NCI-H345 treated with DMSO at 0.1 percent for 48 hours (cell line): Measurements from ENCODE around the gene ARVCF.

ENCODE experiments used
- DNase-seq: peaks from one replicate; lab custom pipeline; 2025; ENCODE audit not compliant: unreplicated experiment; lab: John Stamatoyannopoulos, UW

Gene ARVCF

DNA sequence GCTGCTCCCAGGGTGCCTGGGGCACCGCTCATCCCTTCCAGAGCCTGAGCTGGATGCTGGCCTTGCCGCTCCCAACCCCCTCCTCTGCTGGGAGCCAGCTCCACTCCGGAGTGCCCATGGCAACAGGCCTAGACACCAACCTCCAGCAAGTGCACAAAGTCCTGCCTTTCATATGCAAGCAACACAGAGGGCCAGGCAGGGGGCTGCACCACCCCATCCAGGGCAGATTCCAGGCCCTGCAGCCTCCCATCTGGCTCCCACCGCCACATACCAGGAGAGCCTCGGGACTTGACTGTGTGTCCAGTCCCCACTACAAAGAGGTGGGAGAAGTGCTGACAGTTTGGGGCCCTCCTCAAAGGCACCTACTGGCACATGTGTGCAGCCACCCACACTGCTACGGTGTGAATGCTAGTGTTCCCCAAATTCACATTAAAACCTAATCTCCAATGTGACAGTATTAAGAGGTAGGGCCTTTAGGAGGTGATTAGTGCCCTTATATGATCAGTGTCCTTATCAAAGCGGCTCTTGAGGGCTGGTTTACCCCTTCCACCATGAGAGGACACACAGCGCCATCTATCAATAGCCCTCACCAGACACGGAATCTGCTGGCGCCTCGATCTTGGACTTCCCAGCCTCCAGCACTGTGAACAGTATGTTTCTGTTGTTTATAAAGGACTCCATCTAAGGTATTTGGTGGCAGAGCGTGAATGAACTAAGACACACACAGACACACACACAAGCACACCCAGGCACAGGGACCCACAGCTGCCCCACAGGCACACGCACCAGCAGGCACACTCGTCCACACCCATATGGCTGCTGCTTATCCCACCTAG lies 16.2 kb downstream of the ARVCF start:
- DNase-seq: no peak

DNA sequence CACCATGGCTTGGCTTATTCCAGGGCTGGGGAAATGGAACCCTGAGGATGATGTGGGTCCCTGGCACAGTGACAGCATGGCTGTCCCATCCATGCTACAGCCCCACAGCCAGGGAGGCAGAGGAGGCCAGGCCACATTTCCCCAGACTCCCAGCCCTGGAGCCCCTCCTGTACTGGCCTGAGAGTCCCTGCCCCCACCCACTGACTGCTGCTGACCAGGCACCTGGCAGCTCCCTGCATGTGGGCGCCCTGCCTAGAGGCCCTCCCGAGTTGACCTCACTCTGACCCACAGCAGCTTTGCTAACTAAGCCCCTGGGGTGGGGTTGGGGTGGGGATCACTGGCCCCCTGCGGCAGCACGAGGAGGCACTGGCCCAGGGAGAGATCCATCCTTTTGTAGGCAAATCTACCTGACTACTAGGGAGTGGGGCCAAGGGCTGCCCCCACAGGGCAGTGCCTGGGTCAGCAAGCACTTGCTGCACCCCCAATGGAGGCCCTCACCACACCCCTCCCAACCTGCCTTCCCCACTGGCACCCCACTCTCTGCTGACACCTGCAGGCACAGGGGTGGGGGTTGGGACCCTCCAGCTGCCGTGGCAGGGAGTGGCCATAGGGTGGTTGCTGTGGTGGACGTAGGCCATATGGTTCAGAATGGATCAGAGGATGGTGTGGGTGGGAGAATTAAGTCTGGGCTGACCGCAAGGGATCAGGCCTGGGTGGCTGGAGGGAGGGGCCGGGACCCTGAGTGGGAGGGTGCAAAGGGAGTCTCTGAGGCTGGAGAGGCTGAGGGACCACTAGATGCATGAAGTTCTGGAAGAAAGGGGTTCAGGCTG lies 17.4 kb downstream of the ARVCF start:
- no peak for DNase-seq

DNA sequence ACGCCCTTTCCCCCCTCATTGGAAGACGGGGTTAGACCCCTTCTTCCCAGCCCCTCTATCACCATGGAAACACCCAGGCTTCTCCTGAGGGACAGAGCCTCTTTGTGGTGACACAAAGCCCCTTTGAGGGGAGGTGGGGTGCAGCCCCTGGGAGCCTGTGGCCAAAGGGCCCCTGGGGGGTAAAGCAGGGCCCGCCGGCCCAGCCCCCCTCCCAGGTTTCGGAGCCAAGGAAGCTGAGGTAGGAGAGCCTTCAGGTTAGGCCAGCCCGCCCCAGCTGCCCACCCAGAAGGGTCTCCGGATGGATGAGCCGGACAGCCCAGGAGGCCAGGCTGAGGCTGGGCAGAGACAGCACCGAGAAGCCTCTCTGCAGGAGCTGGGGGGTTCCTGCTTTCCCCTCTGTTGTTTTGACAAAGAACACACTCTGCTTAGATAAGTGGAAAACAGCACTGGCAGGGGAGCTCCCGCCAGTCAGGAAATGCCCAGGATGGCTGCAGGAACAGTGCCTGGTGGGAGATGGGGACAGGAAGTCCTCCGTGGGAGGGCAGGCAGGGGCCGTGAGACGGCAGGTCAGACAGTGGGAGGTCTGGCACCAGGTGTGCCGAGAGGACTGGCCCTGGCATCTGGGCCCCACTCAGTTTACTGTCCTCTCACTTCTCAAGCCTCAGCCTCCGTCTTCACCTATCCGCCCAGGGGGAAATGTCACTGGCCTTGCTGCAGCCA lies 18.2 kb downstream of the ARVCF start:
- DNase-seq: no peak

DNA sequence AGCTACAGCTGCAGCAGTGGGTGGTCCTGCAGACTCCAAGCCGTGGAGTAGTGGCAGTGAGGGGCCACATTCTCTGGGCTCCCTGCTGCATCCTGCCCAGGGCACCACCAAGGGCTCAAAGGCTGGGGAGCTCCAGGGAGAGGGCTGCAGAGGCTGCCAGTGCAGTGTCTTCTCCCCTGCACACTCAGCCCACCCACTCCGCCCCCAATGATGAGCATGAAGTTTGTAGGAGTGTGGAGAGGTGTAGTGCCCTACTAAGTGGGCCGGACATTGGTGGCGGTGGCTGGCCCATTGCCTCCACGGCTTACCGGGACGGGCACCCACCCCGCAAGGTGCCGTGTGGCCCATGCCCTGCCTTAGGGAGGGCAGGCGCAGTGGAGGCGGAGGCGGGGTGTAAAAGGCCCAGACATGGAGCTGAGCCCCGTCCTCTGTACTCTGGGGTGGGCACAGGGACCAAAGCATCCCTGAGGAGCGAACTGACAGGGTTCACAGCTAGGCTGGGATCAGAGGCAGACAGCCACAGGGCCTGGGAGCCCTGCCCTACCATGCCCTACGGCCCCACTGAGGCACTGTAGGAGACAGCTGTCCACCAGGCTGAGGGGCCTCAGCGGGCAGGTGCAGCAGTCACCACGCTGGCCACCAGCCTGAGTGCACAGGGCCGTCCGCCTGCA lies 18.9 kb downstream of the ARVCF start:
- no peak for DNase-seq

DNA sequence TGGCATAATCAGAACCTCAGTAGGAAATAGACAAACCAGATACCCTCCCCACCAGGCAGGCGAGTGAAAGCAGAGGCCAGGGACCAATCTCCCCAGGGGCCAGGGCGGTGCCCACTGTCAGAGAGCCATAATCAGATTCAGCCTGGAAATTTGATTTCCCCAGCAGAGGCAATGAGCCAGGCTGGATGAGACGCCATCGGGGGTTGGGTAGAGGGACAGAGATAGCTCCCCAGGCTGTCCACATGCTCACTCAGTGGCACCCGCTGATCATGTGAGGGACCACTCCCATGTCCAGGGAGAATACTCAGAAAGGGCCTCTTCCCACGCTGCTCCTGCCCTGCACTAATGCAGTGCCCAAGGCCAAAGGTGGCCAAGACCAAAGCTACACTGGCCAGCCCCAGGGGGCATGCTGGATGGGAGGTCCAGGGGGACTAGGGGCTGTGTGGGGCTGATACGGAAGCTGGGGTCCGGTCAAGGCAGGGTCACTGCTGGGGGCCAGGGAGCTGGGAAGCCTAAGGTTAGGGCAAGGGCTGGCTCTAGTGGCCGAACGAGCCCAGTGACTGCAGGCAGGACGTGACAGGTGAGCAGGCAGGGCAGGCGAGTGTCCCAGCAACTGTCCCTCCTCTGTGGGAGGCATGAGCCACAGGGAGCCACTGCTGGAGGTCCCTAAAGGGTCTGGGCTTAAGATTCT lies 19.8 kb downstream of the ARVCF start:
- no peak for DNase-seq

DNA sequence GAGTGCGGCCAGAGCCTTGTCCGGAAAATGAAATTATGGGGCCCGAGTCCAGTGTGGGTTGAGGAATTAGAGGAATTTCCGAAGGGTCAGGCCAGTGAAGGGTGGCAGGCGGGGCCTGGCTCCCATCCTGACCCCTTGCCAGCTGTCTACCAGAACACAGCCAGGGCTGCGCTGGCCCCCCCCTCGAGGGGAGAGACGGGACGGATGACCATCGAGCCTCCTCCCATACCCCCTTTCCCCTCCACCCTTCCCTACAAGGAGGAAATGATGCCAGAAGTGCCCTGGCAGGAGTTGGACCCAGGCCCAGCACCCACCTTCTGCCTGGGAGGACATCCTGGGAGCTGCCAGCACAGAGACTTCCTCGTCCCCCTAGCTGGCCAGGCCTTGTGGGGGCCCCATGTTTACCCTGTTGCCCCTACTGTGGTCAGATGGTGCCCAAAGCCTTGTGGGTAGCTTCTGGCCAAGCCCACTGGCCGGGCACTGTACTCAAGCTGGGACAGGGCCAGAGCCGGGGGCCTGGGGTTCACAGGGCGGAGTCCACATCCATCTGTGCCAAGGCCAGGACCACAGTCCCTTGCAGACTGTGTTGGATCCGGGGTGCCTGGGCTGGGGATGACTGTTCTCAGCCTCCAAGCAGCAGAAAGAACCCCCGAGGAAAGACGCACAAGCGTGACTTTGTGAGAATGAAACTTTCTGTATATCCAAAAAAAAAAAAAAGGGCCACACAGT lies 20.8 kb downstream of the ARVCF start:
- no peak for DNase-seq

DNA sequence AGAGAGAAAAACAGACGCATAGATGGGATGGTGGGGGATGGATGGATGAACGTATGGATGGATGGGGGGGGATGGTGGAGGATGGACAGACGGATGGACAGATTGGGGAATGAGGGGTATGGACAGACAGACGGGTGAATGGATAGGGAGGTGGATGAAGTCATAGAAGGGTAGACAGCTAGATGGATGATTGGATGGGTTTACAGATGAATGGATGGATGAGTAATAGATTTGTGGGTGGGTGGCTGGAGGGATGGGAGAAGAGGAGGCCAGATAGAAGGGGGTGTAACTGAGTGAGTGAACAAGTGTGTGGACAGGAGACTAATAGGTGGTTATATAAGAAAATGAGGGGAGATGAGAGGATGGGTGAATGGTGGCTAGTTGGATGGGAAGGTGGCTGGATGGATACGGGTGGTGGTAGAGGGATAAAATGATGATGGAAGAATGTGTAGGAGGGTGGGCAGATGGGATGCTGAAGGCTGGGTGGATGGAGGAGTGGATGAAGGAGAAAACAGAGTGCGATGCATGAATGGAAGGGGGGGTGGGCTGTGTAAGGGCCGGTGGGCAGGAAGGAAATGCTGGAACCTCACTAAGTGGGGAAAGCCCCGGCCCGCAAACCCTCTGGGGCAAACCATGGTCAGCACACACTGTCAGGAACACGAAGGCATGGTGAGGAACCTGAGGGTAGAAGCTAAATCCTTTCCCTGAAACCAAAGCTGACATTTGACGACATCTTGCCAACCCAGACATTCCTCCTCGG lies 21.6 kb downstream of the ARVCF start:
- no peak for DNase-seq

DNA sequence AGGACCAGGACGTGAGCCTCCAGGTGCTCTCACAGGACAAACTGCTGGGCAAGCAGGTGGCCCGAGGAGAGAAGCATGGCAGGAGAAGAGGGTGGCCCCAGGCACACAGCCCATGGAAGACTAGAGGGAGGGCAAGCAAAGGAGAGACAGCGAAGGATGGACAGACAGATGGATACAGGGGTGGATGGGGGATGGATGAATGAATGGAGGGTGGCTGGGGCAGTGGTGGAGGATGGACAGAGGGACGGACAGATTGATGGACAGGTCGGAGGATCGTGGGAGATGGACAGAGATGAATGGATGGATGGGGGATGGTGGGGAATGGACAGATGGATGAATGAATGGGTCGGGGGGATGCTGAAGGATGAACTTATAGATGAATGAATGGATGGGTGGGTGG lies 22.7 kb downstream of the ARVCF start:
- DNase-seq: no peak

DNA sequence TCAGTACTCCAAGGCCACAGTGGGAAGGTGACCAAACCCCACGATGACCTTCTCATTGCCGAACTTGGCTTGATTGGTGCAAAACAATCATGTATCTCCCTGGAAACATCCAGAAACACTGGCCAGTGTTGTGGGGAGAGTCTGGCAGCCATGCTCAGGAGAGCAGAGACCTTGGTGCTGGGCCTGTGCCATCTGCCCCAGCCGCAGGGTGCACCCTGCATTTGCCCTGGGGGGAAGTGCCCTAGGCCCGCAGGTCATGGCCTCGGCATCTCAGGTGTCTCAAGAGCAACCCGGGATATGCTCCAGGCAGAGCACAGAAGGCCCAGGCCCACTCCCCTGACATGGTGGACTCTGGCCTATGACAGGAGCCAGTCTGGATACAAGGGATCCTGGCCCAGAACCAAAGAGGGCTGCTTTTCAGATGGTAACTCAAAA lies 23.7 kb downstream of the ARVCF start:
- no peak for DNase-seq

DNA sequence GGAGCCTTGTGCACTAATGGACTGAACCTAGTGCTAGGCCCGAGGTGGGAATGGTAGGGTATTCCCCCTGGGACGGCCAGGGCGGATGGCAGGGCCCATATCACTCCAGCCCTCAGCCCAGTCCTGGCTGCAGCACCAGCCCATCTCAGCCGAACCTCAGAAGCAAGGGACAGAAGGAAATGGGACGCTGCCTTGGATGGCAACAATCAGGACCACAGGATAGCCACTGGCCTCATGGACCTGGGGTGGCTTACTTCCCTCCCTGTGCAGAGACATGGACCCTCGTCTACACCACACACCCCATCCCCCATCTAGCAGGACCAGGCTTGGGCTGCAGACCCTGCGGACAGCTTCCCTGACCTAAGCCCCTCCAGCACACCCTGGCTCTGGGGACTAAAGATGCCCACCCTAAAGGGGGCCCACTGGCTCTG lies 24.1 kb downstream of the ARVCF start:
- DNase-seq: no peak

DNA sequence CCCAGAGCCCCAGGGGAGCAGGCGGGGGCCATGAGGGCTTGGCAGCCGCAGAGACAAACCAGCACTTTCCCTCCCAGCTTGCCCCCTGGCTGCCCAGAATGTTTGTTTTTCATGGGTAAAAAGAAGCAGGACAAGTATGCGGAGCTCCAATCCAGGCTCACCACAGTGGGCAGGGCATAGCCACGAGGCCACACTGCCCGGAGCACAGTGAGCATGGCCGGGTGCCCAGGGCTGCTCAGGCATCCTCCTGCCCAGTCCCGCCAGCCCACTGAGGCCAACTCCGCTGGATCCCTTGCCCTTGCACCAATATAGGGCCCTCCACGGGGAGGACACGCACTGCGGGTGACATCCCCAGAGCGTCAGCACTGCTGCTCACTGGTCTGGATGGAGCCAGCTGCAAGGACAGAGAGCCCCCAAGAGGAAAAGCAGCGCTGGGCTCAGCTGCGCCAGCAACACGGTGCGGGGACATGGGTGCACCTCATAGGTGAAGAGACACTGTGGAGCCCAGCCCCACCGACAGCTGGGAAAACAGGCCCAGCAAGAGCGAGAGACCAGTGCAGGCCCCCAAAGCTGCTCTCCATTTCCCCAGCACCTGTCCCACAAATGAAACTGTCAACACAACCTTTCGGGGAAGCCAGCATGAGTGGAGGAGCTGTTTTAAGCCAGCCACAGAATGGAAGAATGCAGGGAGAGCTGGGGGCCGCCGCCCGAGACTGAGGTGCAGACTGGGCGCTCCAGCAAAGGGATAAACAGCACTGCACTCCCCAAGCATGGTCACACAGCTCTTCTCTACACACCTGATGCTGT lies 24.8 kb downstream of the ARVCF start:
- DNase-seq: no peak

DNA sequence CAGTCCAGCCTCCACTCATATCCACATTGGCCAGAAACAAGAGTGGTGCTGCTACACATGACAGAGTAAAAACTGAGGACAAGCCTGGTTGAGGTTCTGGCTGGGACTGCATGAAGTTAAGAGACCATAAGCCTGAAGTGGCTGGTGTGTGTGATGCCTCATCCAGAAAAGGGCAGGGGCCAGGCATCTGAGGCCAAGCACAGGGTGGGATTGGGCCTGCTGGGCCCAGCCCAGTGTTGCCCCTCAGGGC lies 25.3 kb downstream of the ARVCF start:
- no peak for DNase-seq

DNA sequence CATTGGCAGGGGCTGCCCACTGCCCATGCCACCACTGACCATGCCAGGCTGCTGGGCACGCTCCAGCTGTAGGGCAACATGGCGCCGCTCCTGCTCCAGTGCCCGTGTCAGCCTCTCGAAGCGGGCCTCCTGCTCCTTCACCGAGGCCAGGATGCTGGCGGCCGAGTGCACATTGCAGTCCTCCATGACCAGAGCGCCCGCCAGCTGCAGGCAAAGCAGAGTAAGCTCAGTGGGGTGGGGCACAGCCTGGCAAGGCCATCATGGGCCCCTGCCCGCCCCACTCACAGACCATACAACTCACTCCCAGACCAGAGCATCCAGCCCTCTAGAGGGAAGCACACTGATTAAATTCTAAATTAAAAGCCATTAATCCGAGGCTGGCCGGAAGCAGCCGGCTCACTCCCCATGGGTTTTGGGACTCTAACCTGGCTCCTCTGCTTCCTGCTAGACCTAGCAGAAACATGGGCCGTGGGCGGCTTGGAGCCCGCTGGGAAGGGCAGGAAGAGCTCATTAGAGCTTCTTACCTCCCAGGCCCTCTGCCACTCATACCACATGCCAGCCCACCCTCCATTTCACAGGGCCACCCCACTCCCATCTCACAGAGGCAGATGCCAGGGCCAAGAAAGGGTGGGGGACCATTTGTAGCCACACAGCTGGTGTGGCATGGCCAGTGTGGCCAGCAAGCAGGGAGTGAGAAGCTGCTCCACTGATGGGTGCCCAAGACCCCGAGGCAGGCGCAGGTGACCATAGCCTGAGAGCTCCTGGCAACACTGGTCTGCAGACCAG lies 25.8 kb downstream of the ARVCF start:
- DNase-seq: no peak

DNA sequence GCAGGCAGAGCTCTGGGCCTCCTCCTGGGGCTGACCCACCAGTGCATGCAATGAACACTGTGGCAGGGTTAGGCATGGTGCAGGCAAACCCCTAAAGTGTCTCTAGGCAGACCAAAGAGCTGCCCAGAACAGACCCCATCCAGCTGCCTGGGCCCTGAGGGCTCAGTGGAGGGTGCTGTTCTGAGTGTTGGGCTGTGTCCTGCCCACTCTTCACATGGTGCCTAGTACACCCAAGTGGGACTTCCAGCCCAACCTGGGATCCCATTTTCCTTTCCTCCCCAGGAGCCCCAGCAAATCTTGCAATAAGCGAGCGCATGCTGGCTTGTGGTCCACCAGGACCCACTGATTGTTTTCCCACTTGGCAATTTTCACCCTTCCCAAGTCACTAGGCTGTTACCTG lies 26.4 kb downstream of the ARVCF start:
- DNase-seq: no peak

DNA sequence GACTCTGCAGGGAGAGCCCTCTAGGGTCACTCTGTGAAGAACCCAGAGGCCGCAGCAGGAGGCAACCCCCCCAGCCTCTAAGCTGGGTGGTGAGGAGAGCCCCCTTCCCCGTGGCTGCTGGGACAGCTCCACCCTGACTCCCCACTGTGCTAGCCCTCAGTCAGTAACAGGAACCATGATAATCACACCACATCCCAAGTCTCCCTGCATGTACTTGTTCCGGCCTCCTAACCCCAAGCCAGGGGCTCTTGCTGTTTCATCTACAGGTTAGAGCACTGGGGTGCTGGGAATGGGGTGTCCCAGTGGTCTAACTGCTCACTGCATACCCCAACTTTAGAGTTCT lies 26.9 kb downstream of the ARVCF start:
- DNase-seq: no peak

DNA sequence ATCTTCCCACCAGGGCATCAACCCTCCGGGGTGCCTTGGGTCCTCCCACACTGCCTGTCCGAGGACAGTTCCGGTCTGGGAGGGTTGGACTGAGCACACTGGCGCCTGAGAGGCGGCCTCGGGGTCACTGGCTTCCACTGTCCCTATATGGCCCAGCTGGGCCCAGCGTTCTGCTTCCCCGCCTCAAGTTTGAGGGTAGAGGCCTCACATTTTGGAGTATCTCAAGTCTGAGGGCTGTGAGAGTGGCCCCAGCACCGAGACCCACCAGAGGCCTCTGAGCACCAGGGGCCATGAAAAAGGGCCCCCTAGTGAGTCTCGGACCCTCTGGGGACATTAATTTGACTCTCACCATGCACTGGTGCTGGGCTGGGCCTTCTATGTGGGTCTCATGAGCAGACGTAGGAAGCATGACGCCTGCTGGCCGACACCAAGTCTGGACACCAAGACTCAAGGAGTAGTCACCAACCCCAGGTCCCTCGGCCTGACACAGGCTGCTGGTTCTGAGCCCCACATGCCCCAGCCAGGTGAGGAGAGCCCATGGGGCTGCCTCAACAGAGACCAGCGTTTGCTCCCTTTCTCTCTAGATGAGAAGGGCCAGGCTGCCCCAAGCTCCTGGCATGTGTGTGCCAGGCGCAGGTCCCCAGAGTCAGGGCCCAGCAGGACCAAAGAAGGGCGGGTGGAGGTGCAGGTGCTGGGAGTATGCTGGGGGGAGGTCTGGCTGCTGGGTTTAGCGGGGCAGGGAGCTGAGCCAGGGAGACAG lies 27.5 kb downstream of the ARVCF start:
- no peak for DNase-seq

DNA sequence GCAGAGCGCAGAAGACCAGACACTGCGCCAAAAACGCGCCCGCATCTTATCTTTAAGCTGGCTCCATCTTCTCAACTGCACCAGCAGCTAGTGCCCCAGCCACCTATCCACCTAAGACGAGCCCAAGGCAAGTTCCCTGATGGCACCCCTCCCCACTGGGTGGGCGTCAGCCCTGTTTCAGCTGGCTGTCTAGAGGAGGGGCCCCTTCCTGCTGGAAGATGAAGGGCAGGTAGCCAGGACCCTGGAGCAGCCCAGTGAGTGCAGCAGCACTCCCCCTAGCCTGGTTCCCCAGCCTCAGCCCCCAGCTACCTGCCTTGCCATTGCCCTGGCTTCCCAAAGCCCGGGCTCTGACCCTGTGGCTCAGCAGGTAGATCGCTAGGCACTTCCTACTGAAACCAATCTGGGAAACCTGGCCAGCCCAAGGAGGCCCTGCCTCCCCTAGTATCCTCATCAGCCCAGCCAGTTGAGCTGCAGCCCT lies 28.3 kb downstream of the ARVCF start:
- DNase-seq: no peak
